Mucosa of rectum (tissue), 2 donors: ENCODE results near the gene GFOD1.
A peak's percentile ranks its signal among the peaks of the same experiment; 100 is the strongest.
"Not testable (repeated sequence)": the region's sequence is repeated elsewhere in the genome, so short reads cannot be mapped to it uniquely, and the experiment has no call there.

ENCODE experiments used
- H3K27ac ChIP-seq, 2 donors: one replicate each; pipeline ENCODE4 v1.7.0; 2013; ENCODE audit warnings: inconsistent platforms in 2 of 2, low read depth in 2 of 2, low read length in 2 of 2
- H3K27me3 ChIP-seq, 2 donors: one replicate each; pipeline ENCODE4 v1.7.0; 2013; ENCODE audit warnings: low read length in 2 of 2; ENCODE audit not compliant: control insufficient read depth in 2 of 2, insufficient read depth in 2 of 2
- H3K36me3 ChIP-seq, 2 donors: one replicate each; pipeline ENCODE4 v1.7.0; 2013; ENCODE audit warnings: low read length in 2 of 2; ENCODE audit not compliant: control insufficient read depth in 2 of 2, insufficient read depth in 2 of 2
- H3K4me1 ChIP-seq, 2 donors: one replicate each; pipeline ENCODE4 v1.7.0; 2013; ENCODE audit warnings: low read length in 2 of 2, mild to moderate bottlenecking in 1 of 2; ENCODE audit not compliant: control insufficient read depth in 2 of 2, insufficient read depth in 2 of 2
- H3K4me3 ChIP-seq, 2 donors: one replicate each; pipeline ENCODE4 v1.7.0; 2013; ENCODE audit warnings: low read length in 2 of 2
- H3K9ac ChIP-seq, 2 donors: one replicate each; pipeline ENCODE4 v1.7.0; 2013; ENCODE audit warnings: low read length in 2 of 2, low read depth in 1 of 2, mild to moderate bottlenecking in 1 of 2
- H3K9me3 ChIP-seq, 2 donors: one replicate each; pipeline ENCODE4 v1.7.0; 2013; ENCODE audit warnings: low read length in 2 of 2; ENCODE audit not compliant: control insufficient read depth in 2 of 2
- donor health status: healthy.
- donor health status: Normal muscosa, but diverticular disease.

Gene GFOD1

GRCh38 chr6:13397359-13398068, 89.9 kb downstream of the GFOD1 start:
- peaks cover 0 to 2% of the 10 kb centered on the region in 2 donors for H3K27me3 ChIP-seq
- H3K36me3 ChIP-seq, result no peaks in the 10 kb centered on the region
- no peak overlapping the region for H3K4me3 ChIP-seq
- peaks cover 28% of the 10 kb centered on the region in 2 donors for H3K4me1 ChIP-seq
- H3K9ac ChIP-seq, result peak overlapping the region in 1 of 2 donors; percentile 10
- H3K9me3 ChIP-seq, result no peaks in the 10 kb centered on the region
- H3K27ac ChIP-seq, result peak overlapping the region in 1 of 2 donors; percentile 70

- Histone ChIP-seq H3K36me3 (no peaks in the 10 kb centered on the region), H3K27me3 (peaks cover 0 to 2% of the 10 kb centered on the region in 2 donors), H3K9ac (peak overlapping the region in 1 of 2 donors; percentile 39), H3K9me3 (no peaks in the 10 kb centered on the region), H3K4me1 (peaks cover 28% of the 10 kb centered on the region in 2 donors), H3K4me3 (no peak overlapping the region), H3K27ac (peak overlapping the region; percentile 18 to 70)
Measured at GRCh38 chr6:13396241-13396792, 91.1 kb downstream of the GFOD1 start.

DNA sequence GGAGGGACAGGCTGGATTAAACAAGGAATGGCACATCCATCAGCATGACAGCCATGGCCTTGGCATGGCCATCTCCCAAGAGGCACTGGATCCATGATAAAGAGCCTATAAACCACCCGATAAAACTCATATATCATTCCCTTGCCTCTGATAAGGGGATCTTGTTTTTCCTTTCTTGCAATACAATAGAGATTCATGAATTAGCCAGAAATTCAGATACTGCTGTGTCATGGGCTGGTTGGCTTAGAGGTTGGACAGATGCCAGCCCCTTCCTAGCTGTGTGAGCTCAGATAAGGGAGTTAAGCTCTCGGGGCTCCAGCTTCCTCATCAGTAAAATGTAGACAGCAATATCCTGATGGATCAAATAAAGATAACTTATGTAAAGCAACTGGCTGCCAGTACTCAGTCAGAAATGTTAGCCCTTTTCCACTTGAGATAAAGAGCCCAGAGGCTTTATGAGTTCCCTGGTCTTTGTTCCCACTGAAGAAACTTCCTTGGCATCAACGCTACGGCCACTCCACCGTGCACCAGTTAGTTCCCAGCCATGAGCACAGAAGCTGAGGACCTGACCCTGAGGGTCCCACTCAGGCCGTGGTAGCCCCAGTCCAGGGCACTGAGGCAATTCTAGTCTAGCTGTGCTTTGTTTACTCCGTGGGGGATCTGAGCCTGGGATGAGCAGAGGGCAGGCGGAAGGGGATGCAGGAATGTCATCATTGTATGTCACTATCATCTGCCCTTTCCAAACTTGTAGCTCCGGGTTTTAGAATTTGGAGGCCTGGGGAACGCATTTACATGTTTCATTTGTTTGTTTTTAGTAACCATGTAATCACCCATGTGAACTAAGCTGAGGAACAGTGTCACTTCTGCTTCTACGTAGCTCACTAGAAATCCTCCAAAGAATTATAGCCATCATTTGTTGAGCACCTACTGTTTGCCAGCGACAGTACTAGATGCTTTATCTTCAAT, 91.8 kb downstream of the GFOD1 start:
- H3K9me3 ChIP-seq, result no peaks in the 10 kb centered on the region
- H3K9ac ChIP-seq, result no peak overlapping the region
- H3K27me3 ChIP-seq, result peaks cover 0 to 2% of the 10 kb centered on the region in 2 donors
- H3K4me3 ChIP-seq, result peak overlapping the region; percentile 12 to 43
- no peaks in the 10 kb centered on the region for H3K36me3 ChIP-seq
- peak overlapping the region; percentile 66 to 70 for H3K27ac ChIP-seq
- peaks cover 28% of the 10 kb centered on the region in 2 donors for H3K4me1 ChIP-seq

DNA sequence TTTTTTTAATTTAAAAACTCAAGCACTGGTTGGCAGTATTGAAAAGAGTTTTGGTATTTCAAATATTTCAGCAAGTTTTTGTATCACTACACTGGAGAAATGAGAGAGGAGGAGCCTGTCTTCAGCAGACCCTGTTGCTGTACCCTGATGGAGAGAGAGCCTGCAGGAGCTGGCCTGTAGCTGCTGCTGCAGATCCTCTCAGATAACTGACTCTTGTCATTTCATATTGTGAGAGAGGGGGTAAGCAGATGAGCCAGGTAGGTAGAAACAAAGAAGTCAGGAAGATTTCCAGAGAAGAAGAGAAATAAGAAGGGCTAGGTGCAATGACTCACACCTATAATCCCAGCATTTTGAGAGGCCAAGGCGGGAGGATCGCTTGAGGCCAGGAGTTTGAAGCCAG, 94.9 kb downstream of the GFOD1 start:
- Histone ChIP-seq H3K4me3 (no peak overlapping the region), H3K36me3 (no peaks in the 10 kb centered on the region), H3K9me3 (no peaks in the 10 kb centered on the region), H3K4me1 (peaks cover 25 to 27% of the 10 kb centered on the region in 2 donors), H3K27me3 (peaks cover 0 to 2% of the 10 kb centered on the region in 2 donors), H3K27ac (no peak overlapping the region), H3K9ac (no peak overlapping the region)

DNA sequence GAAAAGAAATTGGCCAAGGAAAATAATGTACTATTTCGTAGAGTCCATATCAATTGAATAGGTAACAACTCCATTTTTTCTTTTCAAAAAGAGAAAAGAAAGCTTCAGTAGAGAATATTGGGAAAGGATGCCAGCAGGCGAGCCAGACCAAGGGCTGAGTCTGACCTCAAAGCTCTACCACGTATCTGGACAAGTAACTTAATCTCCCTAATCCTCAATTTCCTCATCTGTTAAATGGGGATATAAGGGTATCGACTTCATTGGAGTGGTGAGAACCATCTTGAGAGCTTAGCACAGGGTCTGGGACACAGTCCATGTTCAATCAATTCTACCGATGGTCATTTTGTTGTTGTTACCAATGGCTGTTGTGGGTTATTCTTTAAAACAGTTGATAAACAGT, 95.9 kb downstream of the GFOD1 start:
- H3K27ac ChIP-seq, result no peak overlapping the region

DNA sequence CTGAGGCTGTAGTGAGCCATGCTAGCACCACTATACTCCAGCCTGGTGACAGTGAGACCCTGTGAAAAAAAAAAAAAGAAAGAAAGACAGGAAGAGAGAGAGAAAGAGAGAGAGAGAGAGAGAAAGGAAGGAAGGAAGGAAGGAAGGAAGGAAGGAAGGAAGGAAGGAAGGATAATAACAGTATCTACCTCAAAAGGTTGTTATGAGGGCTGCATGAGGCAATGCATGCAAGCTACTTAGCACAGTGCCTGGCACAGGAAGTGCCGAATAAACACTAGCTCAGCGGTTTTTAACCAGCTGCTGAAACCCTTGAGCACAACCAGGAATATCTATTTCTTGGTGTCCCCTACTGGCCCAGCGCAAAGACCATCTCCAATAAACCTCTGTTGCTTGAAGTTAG, 96.7 kb downstream of the GFOD1 start:
- Histone ChIP-seq H3K9me3 (no peaks in the 10 kb centered on the region), H3K4me3 (no peak overlapping the region), H3K4me1 (peaks cover 9% of the 10 kb centered on the region in 2 donors), H3K36me3 (no peaks in the 10 kb centered on the region), H3K9ac (no peak overlapping the region), H3K27ac (no peak overlapping the region), H3K27me3 (peaks cover 0 to 2% of the 10 kb centered on the region in 2 donors)

More for the DNA sequence above, 95.9 kb downstream of the GFOD1 start:
- H3K36me3 ChIP-seq, result no peaks in the 10 kb centered on the region
- H3K9ac ChIP-seq, result no peak overlapping the region
- no peaks in the 10 kb centered on the region for H3K9me3 ChIP-seq
- H3K27me3 ChIP-seq, result peaks cover 0 to 2% of the 10 kb centered on the region in 2 donors
- H3K4me1 ChIP-seq, result peaks cover 18% of the 10 kb centered on the region in 2 donors
- H3K4me3 ChIP-seq, result no peak overlapping the region

GRCh38 chr6:13389237-13389636, 98.2 kb downstream of the GFOD1 start:
- H3K27ac ChIP-seq, H3K27me3 ChIP-seq, H3K9ac ChIP-seq, H3K4me1 ChIP-seq, H3K4me3 ChIP-seq, H3K9me3 ChIP-seq, H3K36me3 ChIP-seq: not testable (repeated sequence)

DNA sequence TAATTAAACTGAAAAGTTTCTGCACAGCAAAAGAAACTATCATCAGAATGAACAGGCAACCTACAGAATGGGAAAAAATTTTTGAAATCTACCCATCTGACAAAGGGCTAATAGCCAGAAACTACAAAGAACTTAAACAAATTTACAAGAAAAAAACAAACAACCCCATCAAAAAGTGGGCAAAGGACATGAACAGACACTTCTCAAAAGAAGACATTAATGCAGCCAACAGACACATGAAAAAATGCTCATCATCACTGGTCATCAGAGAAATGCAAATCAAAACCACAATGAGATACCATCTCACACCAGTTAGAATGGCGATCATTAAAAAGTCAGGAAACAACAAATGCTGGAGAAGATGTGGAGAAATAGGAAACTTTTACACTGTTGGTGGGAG, 98.6 kb downstream of the GFOD1 start:
- H3K9ac ChIP-seq, H3K36me3 ChIP-seq, H3K27me3 ChIP-seq, H3K4me3 ChIP-seq, H3K9me3 ChIP-seq, H3K27ac ChIP-seq, H3K4me1 ChIP-seq: not testable (repeated sequence)

DNA sequence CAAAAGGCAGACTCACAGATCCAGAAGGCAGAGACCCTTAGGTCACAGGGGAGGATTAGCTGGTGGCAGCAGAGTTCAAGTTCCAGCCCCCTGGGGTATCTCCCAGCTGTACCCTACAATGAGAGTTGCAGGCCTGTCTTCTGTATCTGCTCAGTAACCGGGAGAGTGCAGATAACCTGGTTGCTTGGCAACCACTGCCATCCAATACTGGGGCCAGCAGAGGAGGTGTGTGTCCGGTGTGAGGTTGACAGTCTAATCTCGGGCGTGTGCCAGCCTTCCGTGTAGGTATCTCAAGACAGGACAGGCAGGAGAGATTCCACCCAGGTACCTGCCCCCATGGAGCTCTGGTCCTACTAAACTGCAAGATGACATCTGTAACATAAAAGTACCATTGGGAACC, 102.4 kb downstream of the GFOD1 start:
- H3K4me3 ChIP-seq, result no peak overlapping the region
- no peaks in the 10 kb centered on the region for H3K9me3 ChIP-seq
- peaks cover 14 to 19% of the 10 kb centered on the region in 2 donors for H3K4me1 ChIP-seq
- no peaks in the 10 kb centered on the region for H3K27me3 ChIP-seq
- H3K36me3 ChIP-seq, result no peaks in the 10 kb centered on the region
- no peak overlapping the region for H3K27ac ChIP-seq
- no peak overlapping the region for H3K9ac ChIP-seq

GRCh38 chr6:13384506-13384905, 102.9 kb downstream of the GFOD1 start:
- Histone ChIP-seq H3K27me3 (no peaks in the 10 kb centered on the region), H3K27ac (no peak overlapping the region), H3K4me1 (peaks cover 19 to 24% of the 10 kb centered on the region in 2 donors), H3K4me3 (no peak overlapping the region), H3K36me3 (no peaks in the 10 kb centered on the region), H3K9me3 (no peaks in the 10 kb centered on the region), H3K9ac (no peak overlapping the region)
